Fibroblast of the aortic adventitia (primary cell): ENCODE results near the gene STYXL1. TPM values are rescaled to one million over a fixed set of nuclear protein-coding genes. Genes with fewer than 3 reads are reported as not detected.
"Not testable (repeated sequence)": the region's sequence is repeated elsewhere in the genome, so short reads cannot be mapped to it uniquely, and the experiment has no call there.

ENCODE experiments used
- DNase-seq: peaks from one replicate; pipeline ENCODE4 v3.0.0-alpha.2; 2010; ENCODE audit warnings: low read depth
- H3K4me3 ChIP-seq: 2 replicates; pipeline ENCODE4 v1.5.1; 2011; ENCODE audit warnings: low read depth, mild to moderate bottlenecking, control low read depth, low read length, moderate library complexity
- total RNA-seq: library from RNA; depleted of rRNA; stranded (reverse); fragments of >200 nt; gene quantifications from 2 replicates; pipeline ENCODE4 v1.2.3, GENCODE V29; 2012; ENCODE audit warnings: low replicate concordance
- TF ChIP-seq, protein P1 (sequence below): IDR thresholded peaks from 2 replicates; pipeline ENCODE4 v1.5.1; 2011; ENCODE audit warnings: mild to moderate bottlenecking, low read length, control low read depth, inconsistent platforms; ENCODE audit not compliant: insufficient read depth

The STYXL1 gene
- total RNA-seq, 1 donor, result 33.2 TPM

DNA sequence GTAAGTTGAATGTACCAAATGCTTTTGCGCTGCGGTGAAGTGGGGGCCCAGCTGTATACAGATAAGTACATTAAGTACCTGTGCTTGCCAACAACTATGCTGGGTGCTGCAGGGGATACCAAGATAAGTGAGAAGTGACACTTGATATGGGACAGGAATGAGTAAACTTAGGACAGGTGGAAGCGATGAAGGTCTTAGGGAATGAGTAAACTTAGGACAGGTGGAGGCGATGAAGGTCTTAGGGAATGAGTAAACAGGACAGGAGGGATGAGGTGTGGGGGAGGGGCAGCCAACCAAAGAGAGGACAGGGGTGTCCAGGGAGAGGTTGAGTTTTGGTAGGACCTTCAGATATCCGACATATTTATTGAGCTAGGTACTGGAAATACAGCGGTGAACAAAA is 1.5 kb upstream of the STYXL1 start:
- no peak for DNase-seq
- TF ChIP-seq, protein P1, sequence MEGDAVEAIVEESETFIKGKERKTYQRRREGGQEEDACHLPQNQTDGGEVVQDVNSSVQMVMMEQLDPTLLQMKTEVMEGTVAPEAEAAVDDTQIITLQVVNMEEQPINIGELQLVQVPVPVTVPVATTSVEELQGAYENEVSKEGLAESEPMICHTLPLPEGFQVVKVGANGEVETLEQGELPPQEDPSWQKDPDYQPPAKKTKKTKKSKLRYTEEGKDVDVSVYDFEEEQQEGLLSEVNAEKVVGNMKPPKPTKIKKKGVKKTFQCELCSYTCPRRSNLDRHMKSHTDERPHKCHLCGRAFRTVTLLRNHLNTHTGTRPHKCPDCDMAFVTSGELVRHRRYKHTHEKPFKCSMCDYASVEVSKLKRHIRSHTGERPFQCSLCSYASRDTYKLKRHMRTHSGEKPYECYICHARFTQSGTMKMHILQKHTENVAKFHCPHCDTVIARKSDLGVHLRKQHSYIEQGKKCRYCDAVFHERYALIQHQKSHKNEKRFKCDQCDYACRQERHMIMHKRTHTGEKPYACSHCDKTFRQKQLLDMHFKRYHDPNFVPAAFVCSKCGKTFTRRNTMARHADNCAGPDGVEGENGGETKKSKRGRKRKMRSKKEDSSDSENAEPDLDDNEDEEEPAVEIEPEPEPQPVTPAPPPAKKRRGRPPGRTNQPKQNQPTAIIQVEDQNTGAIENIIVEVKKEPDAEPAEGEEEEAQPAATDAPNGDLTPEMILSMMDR, result no peak
- peak overlapping the region; percentile 73 for H3K4me3 ChIP-seq

- H3K4me3 ChIP-seq, result peak overlapping the region; percentile 73
- no peak for DNase-seq
- TF ChIP-seq, protein P1, result peak; percentile 38
These were observed 828 bp upstream of the STYXL1 start for GRCh38 chr7:76048668-76048988.

- DNase-seq, result no peak
- TF ChIP-seq, protein P1, result no peak
These were observed 442 bp downstream of the STYXL1 start for GRCh38 chr7:76047305-76047810.

GRCh38 chr7:76044375-76044865 is 3.4 kb downstream of the STYXL1 start:
- no peak for DNase-seq
- H3K4me3 ChIP-seq, result no peak overlapping the region
- TF ChIP-seq, protein P1, result no peak

More at GRCh38 chr7:76047305-76047810, 442 bp downstream of the STYXL1 start:
- peak overlapping the region; percentile 73 for H3K4me3 ChIP-seq

- no peak overlapping the region for H3K4me3 ChIP-seq
- no peak for DNase-seq
- TF ChIP-seq, protein P1, result no peak
These were observed 7.7 kb downstream of the STYXL1 start for GRCh38 chr7:76040126-76040525.

GRCh38 chr7:76037310-76037709 is 10.5 kb downstream of the STYXL1 start:
- TF ChIP-seq, protein P1, result no peak
- no peak overlapping the region for H3K4me3 ChIP-seq
- DNase-seq, result peak; percentile 39

- TF ChIP-seq, protein P1, result no peak
- DNase-seq, result no peak
These were observed 15.8 kb downstream of the STYXL1 start for GRCh38 chr7:76031964-76032363.

GRCh38 chr7:76029682-76030081 is 18.1 kb downstream of the STYXL1 start:
- DNase-seq, H3K4me3 ChIP-seq: not testable (repeated sequence)

More at GRCh38 chr7:76031964-76032363, 15.8 kb downstream of the STYXL1 start:
- H3K4me3 ChIP-seq, result no peak overlapping the region
